Stimulated activated CD4-positive, alpha-beta T cell treated with anti-CD3 and anti-CD28 coated beads, Interleukin-15, amount 100 ng/mL, for 48 hours (primary cell): ENCODE measurements around the gene RHEX.
"Not testable (repeated sequence)": the region's sequence is repeated elsewhere in the genome, so short reads cannot be mapped to it uniquely, and the experiment has no call there.

Experiments
- DNase-seq, 2 donors: peaks; one replicate each; pipeline ENCODE4 v3.0.0-alpha.2; 2020; ENCODE audit warnings: low read depth in 2 of 2

Gene RHEX

GRCh38 chr1:206030191-206030590 is 22.8 kb upstream of the RHEX start:
- DNase-seq = no peak

GRCh38 chr1:206030714-206031113 is 22.3 kb upstream of the RHEX start:
- peak; percentile 48 to 59 for DNase-seq

- no peak for DNase-seq
Measured at GRCh38 chr1:206032380-206033140, 20.4 kb upstream of the RHEX start.

- DNase-seq = no peak
Measured at GRCh38 chr1:206035027-206035426, 17.9 kb upstream of the RHEX start.

GRCh38 chr1:206036663-206037455 is 16.1 kb upstream of the RHEX start:
- DNase-seq = no peak

- DNase-seq = no peak
Measured at GRCh38 chr1:206037581-206037980, 15.4 kb upstream of the RHEX start.

GRCh38 chr1:206039046-206039973 is 13.7 kb upstream of the RHEX start:
- DNase-seq = no peak

- DNase-seq = no peak
Measured at GRCh38 chr1:206040328-206040727, 12.6 kb upstream of the RHEX start.

- no peak for DNase-seq
Measured at GRCh38 chr1:206041640-206042039, 11.3 kb upstream of the RHEX start.

GRCh38 chr1:206047271-206047670 is 5.7 kb upstream of the RHEX start:
- DNase-seq = no peak

- DNase-seq = no peak
Measured at GRCh38 chr1:206048582-206048981, 4.4 kb upstream of the RHEX start.

- no peak for DNase-seq
Measured at GRCh38 chr1:206049293-206049692, 3.7 kb upstream of the RHEX start.

GRCh38 chr1:206049919-206050600 is 2.9 kb upstream of the RHEX start:
- no peak for DNase-seq

GRCh38 chr1:206050655-206051235 is 2.2 kb upstream of the RHEX start:
- DNase-seq = peak; percentile 18 to 27

- not testable (repeated sequence) for DNase-seq
Measured at GRCh38 chr1:206052231-206052865, 625 bp upstream of the RHEX start.

- not testable (repeated sequence) for DNase-seq
Measured at GRCh38 chr1:206053616-206054015, 643 bp downstream of the RHEX start.

GRCh38 chr1:206055069-206055625 is 2.2 kb downstream of the RHEX start:
- DNase-seq = not testable (repeated sequence)

GRCh38 chr1:206055639-206056323 is 2.8 kb downstream of the RHEX start:
- DNase-seq = not testable (repeated sequence)

GRCh38 chr1:206058289-206058926 is 5.4 kb downstream of the RHEX start:
- DNase-seq = not testable (repeated sequence)
